ENCODE results near the gene ADAMTS8. TPM values are rescaled to one million over a fixed set of nuclear protein-coding genes. Genes with fewer than 3 reads are reported as not detected.

Gene ADAMTS8
- total RNA-seq, 1 donor from 2014 or later, result 0.96 TPM

DNA sequence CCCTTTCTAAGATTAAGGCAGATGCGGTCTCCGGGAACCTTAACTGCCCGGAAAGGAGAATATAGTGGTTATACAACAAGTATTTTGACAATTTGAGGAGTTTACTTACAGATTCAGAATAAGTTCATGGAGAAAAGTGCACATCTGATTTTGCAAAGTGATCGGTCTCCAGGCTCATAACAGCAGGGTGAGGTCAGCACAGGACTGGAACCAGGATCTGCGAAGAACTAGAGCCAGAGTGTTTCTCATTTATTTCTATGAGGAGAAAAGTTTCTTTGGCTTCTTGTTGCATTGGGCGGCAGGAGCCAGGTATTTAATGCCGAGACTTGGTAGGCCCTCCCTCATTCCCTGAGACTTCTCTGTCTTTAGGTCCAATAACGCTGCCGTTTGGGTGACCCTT lies 23.8 kb upstream of the ADAMTS8 start:
- TF ChIP-seq, protein P1, sequence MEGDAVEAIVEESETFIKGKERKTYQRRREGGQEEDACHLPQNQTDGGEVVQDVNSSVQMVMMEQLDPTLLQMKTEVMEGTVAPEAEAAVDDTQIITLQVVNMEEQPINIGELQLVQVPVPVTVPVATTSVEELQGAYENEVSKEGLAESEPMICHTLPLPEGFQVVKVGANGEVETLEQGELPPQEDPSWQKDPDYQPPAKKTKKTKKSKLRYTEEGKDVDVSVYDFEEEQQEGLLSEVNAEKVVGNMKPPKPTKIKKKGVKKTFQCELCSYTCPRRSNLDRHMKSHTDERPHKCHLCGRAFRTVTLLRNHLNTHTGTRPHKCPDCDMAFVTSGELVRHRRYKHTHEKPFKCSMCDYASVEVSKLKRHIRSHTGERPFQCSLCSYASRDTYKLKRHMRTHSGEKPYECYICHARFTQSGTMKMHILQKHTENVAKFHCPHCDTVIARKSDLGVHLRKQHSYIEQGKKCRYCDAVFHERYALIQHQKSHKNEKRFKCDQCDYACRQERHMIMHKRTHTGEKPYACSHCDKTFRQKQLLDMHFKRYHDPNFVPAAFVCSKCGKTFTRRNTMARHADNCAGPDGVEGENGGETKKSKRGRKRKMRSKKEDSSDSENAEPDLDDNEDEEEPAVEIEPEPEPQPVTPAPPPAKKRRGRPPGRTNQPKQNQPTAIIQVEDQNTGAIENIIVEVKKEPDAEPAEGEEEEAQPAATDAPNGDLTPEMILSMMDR (IDR thresholded peaks at IDR 0.05; ENCODE audit: unreplicated experiment), result no peak
- Mint-ChIP-seq H3K4me1 (peaks cover 53% of the 10 kb centered on the region), H3K27ac (no peak overlapping the region), H3K36me3 (no peaks in the 10 kb centered on the region), H3K27me3 (ENCODE audit: low read depth) (peaks cover 36% of the 10 kb centered on the region), H3K9me3 (no peaks in the 10 kb centered on the region), H3K4me3 (no peak overlapping the region)
- no peak for DNase-seq (ENCODE audit: low spot score in 2 of 2, unreplicated experiment in 2 of 2)

DNA sequence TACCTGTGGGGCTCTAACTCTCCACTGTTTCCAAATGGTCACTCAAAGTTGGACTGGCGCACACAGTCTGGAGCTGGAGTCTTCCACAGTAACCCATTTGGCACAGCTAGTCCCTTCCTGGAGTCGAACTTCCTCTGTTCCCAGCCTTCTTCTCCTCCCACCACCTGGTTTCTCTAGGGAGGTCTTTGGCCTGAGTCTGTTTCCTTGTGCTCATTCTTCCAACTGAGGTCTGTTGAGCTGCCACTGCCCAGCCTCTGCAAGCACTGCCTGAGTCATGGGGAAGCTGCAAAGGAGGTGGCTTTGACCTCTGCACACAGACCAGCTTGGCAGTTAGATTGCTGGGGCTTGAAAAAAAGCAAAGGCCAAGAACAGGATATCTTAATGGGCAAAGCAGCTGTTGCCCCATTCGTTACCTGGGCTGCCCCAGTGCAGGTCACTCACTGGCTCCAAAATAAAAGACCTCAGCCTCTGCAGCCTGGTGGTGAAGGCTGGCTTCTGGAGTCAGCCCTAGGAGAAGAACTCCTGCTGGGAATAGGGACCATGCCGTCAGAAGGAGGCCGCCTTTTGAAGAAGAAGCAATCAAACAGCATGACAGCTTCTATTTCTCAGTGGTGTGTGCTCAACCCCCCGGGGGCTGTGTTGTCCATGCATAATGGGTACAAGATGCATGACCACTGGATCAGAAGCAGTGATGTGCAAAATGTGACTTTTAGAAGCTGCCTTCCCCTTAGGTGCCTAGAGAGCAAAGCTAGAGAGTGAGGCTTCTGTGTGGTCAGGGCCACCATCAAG lies 23.0 kb upstream of the ADAMTS8 start:
- Mint-ChIP-seq H3K4me1 (peaks cover 52% of the 10 kb centered on the region), H3K36me3 (no peaks in the 10 kb centered on the region), H3K9me3 (no peaks in the 10 kb centered on the region), H3K4me3 (peak overlapping the region; percentile 28), H3K27me3 (ENCODE audit: low read depth) (peaks cover 41% of the 10 kb centered on the region), H3K27ac (no peak overlapping the region)
- TF ChIP-seq, protein P1 (IDR thresholded peaks at IDR 0.05; ENCODE audit: unreplicated experiment), result no peak
- DNase-seq (ENCODE audit: low spot score in 2 of 2, unreplicated experiment in 2 of 2), result no peak

DNA sequence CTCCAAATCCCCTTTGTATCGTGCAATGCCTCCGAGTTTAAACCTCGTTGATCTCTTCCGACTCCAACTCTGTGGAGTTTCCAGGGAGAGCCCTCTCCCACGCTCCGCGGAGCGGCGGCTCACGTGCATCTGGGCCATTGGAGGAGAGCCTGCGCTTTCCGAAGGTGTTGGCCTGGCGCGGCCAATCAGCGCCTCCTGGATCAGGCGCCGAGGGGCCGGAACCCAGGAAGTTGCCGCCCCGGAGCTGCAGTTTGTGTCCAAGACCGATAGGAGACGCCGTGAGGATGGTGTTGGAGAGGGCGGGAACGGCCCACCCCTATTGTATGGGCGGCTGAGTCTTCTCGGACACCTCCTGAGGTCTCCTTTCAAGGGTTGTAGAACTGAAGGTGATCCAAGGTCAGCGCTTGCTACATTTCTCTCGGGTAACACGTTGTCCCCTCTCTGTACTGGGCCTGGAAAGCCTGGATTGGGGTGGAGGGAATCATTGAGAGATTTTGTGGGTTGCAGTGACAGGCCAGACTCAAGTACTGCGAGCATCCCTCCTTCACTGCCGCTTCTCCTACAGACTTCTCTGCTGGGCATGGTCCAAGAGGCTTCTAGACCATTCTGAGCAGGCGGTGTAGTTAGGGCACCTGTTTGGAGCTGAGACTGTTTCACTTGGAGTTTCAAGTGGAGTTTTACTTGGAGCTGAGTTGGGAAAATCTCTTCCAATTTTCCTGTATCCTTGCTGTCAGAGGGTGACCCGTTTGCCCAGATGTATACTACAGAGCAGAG lies 21.8 kb upstream of the ADAMTS8 start:
- Mint-ChIP-seq H3K9me3 (no peaks in the 10 kb centered on the region), H3K4me1 (peaks cover 40% of the 10 kb centered on the region), H3K36me3 (no peaks in the 10 kb centered on the region), H3K4me3 (peak overlapping the region; percentile 78), H3K27me3 (ENCODE audit: low read depth) (peaks cover 45% of the 10 kb centered on the region), H3K27ac (peak overlapping the region; percentile 70)
- TF ChIP-seq, protein P1 (IDR thresholded peaks at IDR 0.05; ENCODE audit: unreplicated experiment), result peak; percentile 46
- peak in 1 of 2 experiments; percentile 74 for DNase-seq (ENCODE audit: low spot score in 2 of 2, unreplicated experiment in 2 of 2)

DNA sequence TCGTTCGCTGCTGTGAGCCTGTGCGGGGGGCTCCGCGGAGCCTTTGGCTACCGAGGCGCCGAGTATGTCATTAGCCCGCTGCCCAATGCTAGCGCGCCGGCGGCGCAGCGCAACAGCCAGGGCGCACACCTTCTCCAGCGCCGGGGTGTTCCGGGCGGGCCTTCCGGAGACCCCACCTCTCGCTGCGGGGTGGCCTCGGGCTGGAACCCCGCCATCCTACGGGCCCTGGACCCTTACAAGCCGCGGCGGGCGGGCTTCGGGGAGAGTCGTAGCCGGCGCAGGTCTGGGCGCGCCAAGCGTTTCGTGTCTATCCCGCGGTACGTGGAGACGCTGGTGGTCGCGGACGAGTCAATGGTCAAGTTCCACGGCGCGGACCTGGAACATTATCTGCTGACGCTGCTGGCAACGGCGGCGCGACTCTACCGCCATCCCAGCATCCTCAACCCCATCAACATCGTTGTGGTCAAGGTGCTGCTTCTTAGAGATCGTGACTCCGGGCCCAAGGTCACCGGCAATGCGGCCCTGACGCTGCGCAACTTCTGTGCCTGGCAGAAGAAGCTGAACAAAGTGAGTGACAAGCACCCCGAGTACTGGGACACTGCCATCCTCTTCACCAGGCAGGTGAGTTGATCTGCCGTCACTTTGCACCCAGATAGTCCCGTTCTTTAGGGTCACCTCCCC lies 21.0 kb upstream of the ADAMTS8 start:
- Mint-ChIP-seq H3K4me1 (peaks cover 33% of the 10 kb centered on the region), H3K36me3 (no peaks in the 10 kb centered on the region), H3K27ac (peak overlapping the region; percentile 16), H3K4me3 (peak overlapping the region; percentile 78), H3K9me3 (no peaks in the 10 kb centered on the region), H3K27me3 (ENCODE audit: low read depth) (peaks cover 47% of the 10 kb centered on the region)
- DNase-seq (ENCODE audit: low spot score in 2 of 2, unreplicated experiment in 2 of 2), result peak in 1 of 2 experiments; percentile 51
- TF ChIP-seq, protein P1 (IDR thresholded peaks at IDR 0.05; ENCODE audit: unreplicated experiment), result no peak

DNA sequence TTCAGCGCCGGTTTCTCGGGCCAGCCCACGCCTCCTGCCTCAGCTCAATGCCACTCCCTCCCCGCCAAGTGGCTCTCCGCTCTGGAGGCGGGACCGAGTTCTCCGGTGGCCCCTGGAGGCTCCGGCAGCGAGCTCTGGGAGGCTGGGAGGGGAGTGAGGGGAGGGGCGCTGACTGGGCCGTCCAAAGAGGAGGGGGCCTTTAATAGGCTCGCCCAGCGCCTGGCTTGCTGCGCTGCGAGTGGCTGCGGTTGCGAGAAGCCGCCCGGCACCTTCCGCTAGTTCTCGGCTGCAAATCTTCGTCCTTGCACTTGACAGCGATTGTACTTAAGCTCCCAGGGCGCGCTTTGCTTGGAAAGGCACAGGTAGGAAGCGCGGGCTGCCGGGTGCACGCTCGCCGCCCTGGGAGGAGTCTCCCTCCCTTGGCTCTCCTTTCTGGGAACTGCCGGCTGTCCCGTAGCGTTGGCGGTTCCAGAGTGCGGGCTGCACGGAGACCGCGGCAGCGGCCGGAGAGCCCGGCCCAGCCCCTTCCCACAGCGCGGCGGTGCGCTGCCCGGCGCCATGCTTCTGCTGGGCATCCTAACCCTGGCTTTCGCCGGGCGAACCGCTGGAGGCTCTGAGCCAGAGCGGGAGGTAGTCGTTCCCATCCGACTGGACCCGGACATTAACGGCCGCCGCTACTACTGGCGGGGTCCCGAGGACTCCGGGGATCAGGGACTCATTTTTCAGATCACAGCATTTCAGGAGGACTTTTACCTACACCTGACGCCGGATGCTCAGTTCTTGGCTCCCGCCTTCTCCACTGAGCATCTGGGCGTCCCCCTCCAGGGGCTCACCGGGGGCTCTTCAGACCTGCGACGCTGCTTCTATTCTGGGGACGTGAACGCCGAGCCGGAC lies 20.3 kb upstream of the ADAMTS8 start, which contains the start of gene ADAMTS15:
ADAMTS15 (plus strand) TSS at position 230 of the 894 bp plus-strand sequence; CDS start at position 559, 329 bp downstream.
- TF ChIP-seq, protein P1 (IDR thresholded peaks at IDR 0.05; ENCODE audit: unreplicated experiment), result no peak
- no peaks in the 10 kb centered on the region for H3K36me3 Mint-ChIP-seq
- peak; percentile 73 to 83 for DNase-seq (ENCODE audit: low spot score in 2 of 2, unreplicated experiment in 2 of 2)
- H3K4me1 Mint-ChIP-seq, result peaks cover 27% of the 10 kb centered on the region
- peak within 1 kb of the TSS; percentile 47 for H3K27ac Mint-ChIP-seq
- H3K9me3 Mint-ChIP-seq, result no peaks in the 10 kb centered on the region
- H3K4me3 Mint-ChIP-seq, result peak within 1 kb of the TSS; percentile 78
- H3K27me3 Mint-ChIP-seq (ENCODE audit: low read depth), result peaks cover 47% of the 10 kb centered on the region

Measured in mesothelial cell of epicardium (in vitro differentiated cells).